CD1c-positive myeloid dendritic cell (primary cell): Measurements from ENCODE around the gene RREB1.

Experiments
- DNase-seq: peaks from one replicate; pipeline ENCODE4 v3.0.0-alpha.2; 2016; ENCODE audit errors: extremely low spot score

The RREB1 gene

GRCh38 chr6:7222197-7222596 lies 114.4 kb downstream of the RREB1 start:
- no peak for DNase-seq

DNA sequence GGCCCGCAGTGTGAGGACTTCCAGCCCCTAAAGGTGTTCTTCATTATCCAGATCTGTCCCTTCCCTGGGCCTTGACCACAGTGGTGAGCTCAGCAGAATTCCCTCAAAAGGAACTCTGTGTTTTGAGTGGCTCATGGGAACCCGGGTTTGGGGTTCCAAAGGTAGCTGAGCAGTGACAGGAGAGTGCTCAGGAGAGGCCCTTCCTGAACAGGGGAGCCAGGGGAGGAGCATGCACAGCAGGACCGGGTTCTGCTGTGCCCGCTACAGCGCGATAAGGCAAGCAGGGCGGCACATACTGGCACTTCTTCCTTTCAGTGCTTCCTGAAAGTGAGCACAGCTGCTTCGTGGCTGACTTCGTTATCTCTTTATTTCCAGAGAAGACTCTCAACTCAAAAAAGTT lies 117.0 kb downstream of the RREB1 start:
- DNase-seq: no peak

DNA sequence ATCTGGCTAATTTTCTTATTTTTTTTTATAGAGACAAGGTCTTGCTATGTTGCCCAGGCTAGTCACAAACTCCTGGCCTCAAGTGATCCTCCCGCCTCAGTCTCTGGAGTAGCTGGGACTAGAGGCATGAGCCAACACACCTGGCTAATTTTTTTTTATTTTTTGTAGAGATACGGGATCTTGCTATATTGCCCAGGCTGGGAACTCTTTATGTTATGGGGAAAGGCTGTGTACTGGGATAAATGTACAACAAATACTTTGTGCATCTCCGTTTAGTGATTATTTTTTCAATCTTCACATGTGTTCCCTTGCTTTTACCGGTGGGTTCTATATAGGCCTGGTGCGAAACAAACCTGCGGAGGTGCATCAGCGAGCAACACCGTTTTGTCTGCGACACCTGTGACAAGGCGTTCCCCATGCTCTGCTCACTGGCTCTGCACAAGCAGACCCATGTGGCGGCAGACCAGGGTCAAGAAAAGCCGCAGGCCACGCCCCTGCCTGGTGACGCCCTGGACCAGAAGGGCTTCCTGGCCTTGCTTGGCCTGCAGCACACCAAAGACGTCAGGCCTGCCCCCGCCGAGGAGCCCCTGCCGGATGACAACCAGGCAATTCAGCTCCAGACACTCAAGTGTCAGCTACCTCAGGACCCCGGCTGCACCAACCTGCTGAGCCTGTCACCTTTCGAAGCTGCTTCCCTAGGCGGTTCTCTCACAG lies 121.1 kb downstream of the RREB1 start:
- no peak for DNase-seq

DNA sequence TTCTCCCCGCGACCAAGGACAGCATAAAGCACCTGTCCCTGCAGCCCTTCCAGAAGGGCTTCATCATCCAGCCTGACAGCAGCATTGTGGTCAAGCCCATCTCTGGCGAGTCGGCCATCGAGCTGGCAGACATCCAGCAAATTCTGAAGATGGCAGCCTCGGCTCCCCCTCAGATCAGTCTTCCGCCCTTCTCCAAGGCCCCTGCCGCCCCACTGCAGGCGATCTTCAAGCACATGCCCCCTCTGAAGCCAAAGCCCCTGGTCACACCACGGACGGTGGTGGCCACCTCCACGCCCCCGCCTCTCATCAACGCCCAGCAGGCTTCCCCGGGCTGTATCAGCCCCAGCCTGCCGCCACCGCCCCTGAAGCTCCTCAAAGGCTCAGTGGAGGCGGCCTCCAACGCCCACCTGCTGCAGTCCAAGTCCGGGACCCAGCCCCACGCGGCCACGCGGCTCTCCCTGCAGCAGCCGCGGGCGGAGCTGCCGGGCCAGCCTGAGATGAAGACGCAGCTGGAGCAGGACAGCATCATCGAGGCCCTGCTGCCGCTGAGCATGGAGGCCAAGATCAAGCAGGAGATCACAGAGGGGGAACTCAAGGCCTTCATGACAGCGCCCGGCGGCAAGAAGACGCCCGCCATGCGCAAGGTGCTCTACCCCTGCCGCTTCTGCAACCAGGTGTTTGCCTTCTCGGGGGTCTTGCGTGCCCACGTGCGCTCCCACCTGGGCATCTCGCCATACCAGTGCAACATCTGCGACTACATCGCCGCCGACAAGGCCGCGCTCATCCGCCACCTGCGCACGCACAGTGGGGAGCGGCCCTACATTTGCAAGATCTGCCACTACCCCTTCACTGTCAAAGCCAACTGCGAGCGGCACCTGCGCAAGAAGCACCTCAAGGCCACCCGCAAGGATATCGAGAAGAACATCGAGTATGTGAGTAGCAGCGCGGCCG lies 121.9 kb downstream of the RREB1 start:
- no peak for DNase-seq

DNA sequence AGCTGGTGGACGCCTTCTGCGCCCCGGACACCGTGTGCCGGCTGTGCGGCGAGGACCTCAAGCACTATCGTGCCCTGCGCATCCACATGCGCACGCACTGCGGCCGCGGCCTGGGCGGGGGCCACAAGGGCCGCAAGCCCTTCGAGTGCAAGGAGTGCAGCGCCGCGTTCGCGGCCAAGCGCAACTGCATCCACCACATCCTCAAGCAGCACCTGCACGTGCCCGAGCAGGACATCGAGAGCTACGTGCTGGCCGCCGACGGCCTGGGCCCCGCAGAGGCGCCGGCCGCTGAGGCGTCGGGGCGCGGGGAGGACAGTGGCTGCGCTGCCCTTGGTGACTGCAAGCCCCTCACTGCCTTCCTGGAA lies 122.5 kb downstream of the RREB1 start:
- no peak for DNase-seq

DNA sequence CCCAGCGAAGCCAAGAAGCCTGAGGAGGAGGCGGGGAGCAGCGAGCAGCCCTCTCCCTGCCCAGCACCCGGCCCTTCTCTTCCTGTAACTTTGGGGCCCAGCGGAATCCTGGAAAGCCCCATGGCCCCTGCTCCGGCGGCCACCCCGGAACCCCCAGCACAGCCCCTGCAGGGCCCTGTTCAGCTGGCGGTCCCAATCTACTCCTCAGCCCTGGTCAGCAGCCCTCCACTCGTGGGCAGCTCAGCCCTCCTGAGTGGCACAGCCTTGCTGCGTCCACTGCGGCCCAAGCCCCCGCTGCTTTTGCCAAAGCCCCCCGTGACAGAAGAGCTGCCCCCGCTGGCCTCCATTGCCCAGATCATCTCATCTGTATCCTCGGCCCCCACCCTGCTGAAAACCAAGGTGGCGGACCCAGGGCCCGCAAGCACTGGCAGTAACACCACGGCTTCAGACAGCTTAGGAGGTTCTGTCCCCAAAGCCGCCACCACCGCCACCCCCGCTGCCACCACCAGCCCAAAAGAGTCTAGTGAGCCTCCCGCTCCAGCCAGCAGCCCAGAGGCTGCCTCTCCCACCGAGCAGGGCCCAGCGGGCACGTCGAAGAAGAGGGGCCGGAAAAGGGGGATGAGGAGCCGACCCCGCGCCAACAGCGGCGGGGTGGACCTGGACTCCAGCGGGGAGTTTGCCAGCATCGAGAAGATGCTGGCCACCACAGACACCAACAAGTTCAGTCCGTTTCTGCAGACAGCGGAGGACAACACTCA lies 123.4 kb downstream of the RREB1 start:
- DNase-seq: no peak

DNA sequence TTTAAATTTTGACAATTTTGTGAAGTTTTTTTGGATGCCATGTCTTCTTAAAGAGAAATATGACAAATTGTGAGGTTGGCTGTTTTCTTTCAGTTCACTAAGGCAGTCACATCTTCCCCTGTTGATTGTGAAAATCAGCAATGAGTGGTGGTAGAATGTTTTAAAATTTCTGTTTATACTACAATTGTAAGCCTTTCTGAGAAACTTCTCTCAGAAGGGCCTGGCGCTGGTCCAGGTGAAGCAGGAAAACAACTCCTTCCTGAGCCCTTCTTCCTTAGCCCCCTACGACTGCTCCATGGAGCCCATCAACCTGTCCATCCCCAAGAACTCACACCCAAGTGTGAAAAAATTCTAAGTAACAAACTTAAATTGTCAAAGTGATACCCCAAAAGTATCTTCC lies 124.6 kb downstream of the RREB1 start:
- no peak for DNase-seq

DNA sequence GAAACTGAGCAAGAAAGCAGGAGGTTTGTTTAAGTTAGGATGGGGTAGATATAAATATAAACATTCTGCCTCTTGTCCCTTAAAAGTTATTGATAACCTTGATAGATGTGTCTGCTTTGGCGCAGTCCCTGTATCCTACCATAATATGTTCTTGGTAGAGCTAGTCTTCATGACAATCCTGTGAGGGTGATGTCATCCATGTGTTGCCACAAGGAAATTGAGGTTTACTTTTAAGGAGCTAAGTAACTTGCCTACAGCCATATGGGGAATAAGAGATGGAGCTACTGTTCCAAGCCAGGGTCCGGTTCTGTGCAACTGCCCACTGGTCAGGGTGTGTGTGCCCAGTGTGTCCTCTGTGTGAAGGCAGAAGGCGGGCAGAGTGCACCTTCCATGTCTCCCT lies 126.8 kb downstream of the RREB1 start:
- no peak for DNase-seq

GRCh38 chr6:7235712-7236305 lies 128.0 kb downstream of the RREB1 start:
- DNase-seq: no peak

DNA sequence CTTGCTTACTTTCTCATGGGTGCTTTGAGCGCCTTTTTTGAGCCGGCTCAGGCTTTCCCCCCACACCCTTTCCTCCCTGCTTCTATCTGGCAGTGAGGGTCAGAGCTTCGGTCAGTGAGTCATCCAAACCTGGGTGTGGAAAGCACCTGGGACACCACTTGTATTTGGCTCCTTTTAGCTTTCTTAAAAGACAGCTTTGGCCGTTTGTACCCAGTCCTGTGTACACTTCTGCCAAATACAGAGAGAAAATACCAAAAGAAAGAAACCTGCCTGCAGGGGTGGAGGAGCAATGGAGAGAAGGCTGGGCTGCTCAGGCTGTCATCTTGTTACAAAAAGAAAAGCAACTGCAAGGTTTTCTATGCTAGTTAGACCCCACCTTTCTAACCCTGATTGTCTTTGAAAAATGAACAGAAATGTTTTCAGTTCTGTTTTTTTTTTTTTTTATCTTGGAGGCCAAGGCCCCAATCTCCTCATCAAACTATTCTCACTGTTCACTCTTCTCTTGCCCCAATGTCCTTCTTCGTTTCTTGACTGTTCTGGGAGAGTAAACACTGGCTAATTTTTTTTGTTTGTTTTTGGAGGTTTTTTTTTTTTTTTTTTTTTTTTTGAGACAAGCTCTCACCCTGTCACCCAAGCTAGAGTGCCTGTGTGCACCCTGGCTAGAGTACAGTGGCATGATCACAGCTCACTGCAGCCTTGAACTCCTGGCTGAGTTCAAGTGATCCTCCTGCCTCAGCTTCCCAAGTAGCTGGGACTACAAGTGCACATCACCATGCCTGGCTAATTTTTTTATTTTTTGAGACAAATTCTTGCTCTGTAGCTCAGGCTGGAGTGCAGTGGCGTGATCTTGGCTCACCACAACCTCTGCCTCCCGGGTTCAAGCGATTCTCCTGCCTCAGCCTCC lies 128.8 kb downstream of the RREB1 start:
- DNase-seq: no peak

- DNase-seq: no peak
Observed at GRCh38 chr6:7237653-7238188, 130.0 kb downstream of the RREB1 start.

GRCh38 chr6:7238526-7238899 lies 130.8 kb downstream of the RREB1 start:
- DNase-seq: no peak

DNA sequence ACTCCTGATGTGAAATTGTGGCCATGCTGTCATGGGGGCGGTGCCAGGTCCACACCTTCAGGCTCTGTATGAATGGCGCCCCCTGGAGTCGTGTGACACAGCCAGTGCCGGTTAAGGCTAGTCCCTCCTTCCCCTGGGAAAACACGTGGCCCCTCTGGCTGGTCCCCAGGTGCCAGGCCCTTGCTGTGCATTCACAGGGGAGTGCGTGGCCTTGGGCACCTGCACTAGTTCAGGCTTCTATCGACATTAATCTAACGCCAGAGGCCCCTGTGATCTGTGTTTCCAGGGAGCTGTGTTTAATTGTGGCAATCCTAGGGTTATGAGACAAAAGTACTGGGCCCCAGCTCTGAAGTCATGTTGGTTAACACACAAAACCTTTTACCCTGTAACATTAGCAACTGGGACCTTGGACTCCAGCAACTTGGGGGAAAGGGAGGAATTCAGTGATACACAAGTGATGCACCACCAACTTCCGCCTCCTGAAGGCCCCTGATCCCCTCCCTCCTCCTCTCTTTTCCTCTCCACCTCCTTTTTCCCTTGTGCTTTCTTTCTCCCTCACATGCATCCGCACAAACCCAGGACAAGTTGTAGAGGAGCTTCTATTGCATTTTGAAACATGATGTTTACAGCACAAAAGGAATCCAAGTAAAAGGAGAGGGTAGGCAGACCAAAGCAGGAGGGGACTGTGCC lies 131.3 kb downstream of the RREB1 start:
- peak; percentile 74 for DNase-seq

DNA sequence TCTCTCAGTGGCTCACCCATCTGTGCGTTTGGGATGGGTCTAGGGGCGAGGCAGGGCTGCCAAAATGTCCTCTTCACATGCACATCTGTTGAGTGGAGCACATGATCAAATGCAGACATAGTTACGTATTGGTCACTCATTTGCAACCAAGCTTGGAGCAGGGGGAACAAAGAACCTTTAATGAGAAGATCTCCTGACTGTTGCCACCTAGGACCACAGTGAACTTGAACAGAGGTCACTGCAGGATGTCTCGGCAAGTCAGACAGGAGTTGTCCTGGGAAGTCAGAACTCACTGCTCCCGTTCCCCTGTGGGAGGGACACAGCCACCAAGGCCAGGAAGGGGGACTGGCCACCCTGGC lies 131.8 kb downstream of the RREB1 start:
- no peak for DNase-seq

DNA sequence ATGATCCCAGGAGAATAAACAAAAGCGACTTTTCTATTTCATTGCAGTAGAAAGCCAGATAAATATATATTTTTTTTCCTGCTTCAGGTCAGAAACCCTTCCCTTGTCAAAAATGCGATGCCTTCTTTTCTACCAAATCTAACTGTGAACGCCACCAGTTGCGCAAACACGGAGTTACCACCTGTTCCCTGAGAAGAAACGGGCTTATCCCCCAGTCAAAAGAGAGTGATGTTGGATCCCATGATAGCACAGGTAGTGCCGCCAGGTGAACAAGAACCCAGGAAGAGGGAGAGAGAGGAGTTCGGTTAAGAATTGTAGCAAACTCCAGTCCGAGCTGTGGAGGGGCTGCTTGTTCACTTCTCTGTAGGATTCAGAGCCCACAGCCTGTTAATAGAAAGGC lies 132.6 kb downstream of the RREB1 start:
- no peak for DNase-seq

GRCh38 chr6:7241160-7241559 lies 133.4 kb downstream of the RREB1 start:
- no peak for DNase-seq

- DNase-seq: no peak
Observed at GRCh38 chr6:7241709-7242645, 134.2 kb downstream of the RREB1 start.

GRCh38 chr6:7242835-7243178 lies 135.0 kb downstream of the RREB1 start:
- no peak for DNase-seq
